GM19324 (cell line): ENCODE data around the gene DSC3.
"Not testable (repeated sequence)": the region's sequence is repeated elsewhere in the genome, so short reads cannot be mapped to it uniquely, and the experiment has no call there.

Source experiments
- ATAC-seq: cut with Tn5 transposase; IDR thresholded peaks from one replicate; pipeline ENCODE4 v1.9.1; 2021; ENCODE audit warnings: mild to moderate bottlenecking, moderate library complexity; ENCODE audit not compliant: unreplicated experiment, low FRiP score

DSC3 gene

GRCh38 chr18:30982285-30982992, 60.1 kb downstream of the DSC3 start:
- no peak for ATAC-seq

GRCh38 chr18:30978091-30978490, 64.5 kb downstream of the DSC3 start:
- not testable (repeated sequence) for ATAC-seq

GRCh38 chr18:30971338-30971956, 71.1 kb downstream of the DSC3 start:
- no peak for ATAC-seq

GRCh38 chr18:30970196-30970816, 72.2 kb downstream of the DSC3 start:
- no peak for ATAC-seq

- ATAC-seq: no peak
These were observed 72.8 kb downstream of the DSC3 start for GRCh38 chr18:30969670-30970170.

- no peak for ATAC-seq
These were observed 74.8 kb downstream of the DSC3 start for GRCh38 chr18:30967701-30968100.

- ATAC-seq: no peak
These were observed 77.3 kb downstream of the DSC3 start for GRCh38 chr18:30965237-30965636.

GRCh38 chr18:30960661-30961060, 81.9 kb downstream of the DSC3 start:
- ATAC-seq: no peak

- no peak for ATAC-seq
These were observed 85.5 kb downstream of the DSC3 start for GRCh38 chr18:30957066-30957465.

- ATAC-seq: no peak
These were observed 88.3 kb downstream of the DSC3 start for GRCh38 chr18:30954262-30954661.

- no peak for ATAC-seq
These were observed 96.8 kb downstream of the DSC3 start for GRCh38 chr18:30945761-30946160.

GRCh38 chr18:30944773-30945417, 97.6 kb downstream of the DSC3 start:
- no peak for ATAC-seq

- ATAC-seq: no peak
These were observed 101.5 kb downstream of the DSC3 start for GRCh38 chr18:30940952-30941539.
